Immature natural killer cell (primary cell): Measurements from ENCODE around the gene NYNRIN. TPM values are rescaled to one million over a fixed set of nuclear protein-coding genes. Genes with fewer than 3 reads are reported as not detected.
"Not testable (repeated sequence)": the region's sequence is repeated elsewhere in the genome, so short reads cannot be mapped to it uniquely, and the experiment has no call there.

Experiments
- DNase-seq, 3 donors: peaks; one replicate each; pipeline ENCODE4 v3.0.0; 2022; ENCODE audit warnings: mixed read lengths in 1 of 3
- H3K27ac Mint-ChIP-seq, 6 donors: one replicate each; pipeline ENCODE4 v1.8.0; 2020; ENCODE audit warnings: mixed read lengths in 6 of 6, mild to moderate bottlenecking in 5 of 6, inconsistent platforms in 4 of 6, moderate library complexity in 3 of 6
- H3K27me3 Mint-ChIP-seq, 3 donors: one replicate each; pipeline ENCODE4 v1.8.0; 2020 to 2021; ENCODE audit warnings: low read depth in 3 of 3, mild to moderate bottlenecking in 3 of 3, mixed read lengths in 3 of 3, moderate library complexity in 3 of 3, inconsistent platforms in 1 of 3
- H3K36me3 Mint-ChIP-seq, 3 donors: one replicate each; pipeline ENCODE4 v1.8.0; 2020; ENCODE audit warnings: mixed read lengths in 3 of 3, inconsistent platforms in 2 of 3, mild to moderate bottlenecking in 2 of 3
- H3K4me1 Mint-ChIP-seq, 2 donors: one replicate each; pipeline ENCODE4 v1.8.0; 2020; ENCODE audit warnings: inconsistent platforms in 2 of 2, mild to moderate bottlenecking in 2 of 2, mixed read lengths in 2 of 2, moderate library complexity in 1 of 2
- H3K4me3 Mint-ChIP-seq, 5 donors: one replicate each; pipeline ENCODE4 v1.8.0; 2020; ENCODE audit warnings: mild to moderate bottlenecking in 5 of 5, mixed read lengths in 5 of 5, inconsistent platforms in 3 of 5, moderate library complexity in 3 of 5
- H3K9me3 Mint-ChIP-seq, 6 donors: one replicate each; pipeline ENCODE4 v1.8.0; 2020; ENCODE audit warnings: mild to moderate bottlenecking in 6 of 6, mixed read lengths in 6 of 6, inconsistent platforms in 4 of 6, moderate library complexity in 3 of 6
- polyA plus RNA-seq, 3 donors: library from polyadenylated mRNA; unstranded; fragments of 300-500 nt; fragmentation: Illumina TruSeq; gene quantifications; one replicate each; pipeline ENCODE4 v1.2.3, GENCODE V29; 2021

Gene NYNRIN
- polyA plus RNA-seq, 3 donors from 2014 or later = 0.18 TPM; not detected in 1

GRCh38 chr14:24439257-24439656, 40.5 kb downstream of the NYNRIN start:
- Mint-ChIP-seq H3K4me1 (peaks cover 64 to 65% of the 10 kb centered on the region in 2 donors), H3K27me3 (peaks cover 5 to 10% (median 9%) of the 10 kb centered on the region in 3 donors), H3K4me3 (peak overlapping the region in 2 of 5 donors; percentile 19 to 21), H3K27ac (peak overlapping the region in 5 of 6 donors; percentile 25 to 71 (median 47)), H3K36me3 (peaks cover 10 to 37% (median 11%) of the 10 kb centered on the region in 3 donors), H3K9me3 (peaks cover 0 to 2% (median 0%) of the 10 kb centered on the region in 6 donors)
- no peak for DNase-seq

GRCh38 chr14:24439830-24440605, 41.2 kb downstream of the NYNRIN start:
- peak overlapping the region; percentile 41 to 99 (median 54) for H3K27ac Mint-ChIP-seq

GRCh38 chr14:24440606-24441399, 42.0 kb downstream of the NYNRIN start:
- Mint-ChIP-seq H3K4me1 (peaks cover 64 to 65% of the 10 kb centered on the region in 2 donors), H3K36me3 (peaks cover 7 to 30% (median 11%) of the 10 kb centered on the region in 3 donors), H3K27me3 (peaks cover 4 to 15% (median 9%) of the 10 kb centered on the region in 3 donors), H3K4me3 (peak overlapping the region; percentile 38 to 96 (median 91)), H3K9me3 (peaks cover 0 to 2% (median 0%) of the 10 kb centered on the region in 6 donors), H3K27ac (peak overlapping the region; percentile 11 to 99 (median 94))
- DNase-seq = no peak

More at GRCh38 chr14:24439830-24440605, 41.2 kb downstream of the NYNRIN start:
- no peak for DNase-seq
- peaks cover 5 to 37% (median 11%) of the 10 kb centered on the region in 3 donors for H3K36me3 Mint-ChIP-seq
- H3K4me3 Mint-ChIP-seq = peak overlapping the region in 1 of 5 donors; percentile 21
- H3K27me3 Mint-ChIP-seq = peaks cover 5 to 15% (median 9%) of the 10 kb centered on the region in 3 donors
- H3K4me1 Mint-ChIP-seq = peaks cover 64 to 65% of the 10 kb centered on the region in 2 donors
- H3K9me3 Mint-ChIP-seq = peaks cover 0 to 2% (median 0%) of the 10 kb centered on the region in 6 donors

GRCh38 chr14:24441485-24441884, 42.7 kb downstream of the NYNRIN start:
- no peak for DNase-seq
- Mint-ChIP-seq H3K4me3 (peak overlapping the region; percentile 90 to 96 (median 95)), H3K27ac (peak overlapping the region; percentile 93 to 99 (median 94)), H3K4me1 (peaks cover 64% of the 10 kb centered on the region in 2 donors), H3K27me3 (peaks cover 4 to 15% (median 9%) of the 10 kb centered on the region in 3 donors), H3K9me3 (peaks cover 0 to 2% (median 0%) of the 10 kb centered on the region in 6 donors), H3K36me3 (peaks cover 10 to 28% (median 11%) of the 10 kb centered on the region in 3 donors)

GRCh38 chr14:24441904-24442239, 43.1 kb downstream of the NYNRIN start:
- Mint-ChIP-seq H3K4me1 (peaks cover 60% of the 10 kb centered on the region in 2 donors), H3K36me3 (peaks cover 9 to 24% (median 11%) of the 10 kb centered on the region in 3 donors), H3K9me3 (peaks cover 0 to 2% (median 0%) of the 10 kb centered on the region in 6 donors), H3K4me3 (peak overlapping the region; percentile 90 to 96 (median 95)), H3K27ac (peak overlapping the region; percentile 93 to 99 (median 94)), H3K27me3 (peaks cover 4 to 15% (median 9%) of the 10 kb centered on the region in 3 donors)
- DNase-seq = no peak

- Mint-ChIP-seq H3K27me3 (peaks cover 4 to 14% (median 9%) of the 10 kb centered on the region in 3 donors), H3K27ac (peak within 1 kb of the TSS; percentile 93 to 99 (median 94)), H3K9me3 (peaks cover 0 to 2% (median 0%) of the 10 kb centered on the region in 6 donors), H3K36me3 (peaks cover 9 to 23% (median 11%) of the 10 kb centered on the region in 3 donors), H3K4me1 (peaks cover 54 to 55% of the 10 kb centered on the region in 2 donors), H3K4me3 (peak within 1 kb of the TSS; percentile 90 to 96 (median 95))
- peak; percentile 96 to 98 (median 98) for DNase-seq
Observed at GRCh38 chr14:24442240-24443052, 43.6 kb downstream of the NYNRIN start, which contains the start of gene SDR39U1. Gene SDR39U1 (minus strand): TSS chr14:24442776. CDS start chr14:24442769, 7 bp downstream.

GRCh38 chr14:24443053-24443665, 44.4 kb downstream of the NYNRIN start:
- peaks cover 0 to 2% (median 0%) of the 10 kb centered on the region in 6 donors for H3K9me3 Mint-ChIP-seq
- H3K27me3 Mint-ChIP-seq = peaks cover 4 to 12% (median 9%) of the 10 kb centered on the region in 3 donors
- peaks cover 9 to 17% (median 9%) of the 10 kb centered on the region in 3 donors for H3K36me3 Mint-ChIP-seq
- H3K4me3 Mint-ChIP-seq = peak overlapping the region; percentile 90 to 96 (median 95)
- no peak for DNase-seq
- H3K27ac Mint-ChIP-seq = peak overlapping the region; percentile 93 to 99 (median 94)
- peaks cover 48% of the 10 kb centered on the region in 2 donors for H3K4me1 Mint-ChIP-seq

- H3K9me3 Mint-ChIP-seq, DNase-seq, H3K27ac Mint-ChIP-seq, H3K27me3 Mint-ChIP-seq, H3K4me1 Mint-ChIP-seq: not testable (repeated sequence)
- Mint-ChIP-seq H3K4me3 (peak overlapping the region in 1 of 5 donors; percentile 4), H3K36me3 (peaks cover 0 to 20% (median 15%) of the 10 kb centered on the region in 3 donors)
Observed at GRCh38 chr14:24450828-24451227, 52.0 kb downstream of the NYNRIN start.

- H3K36me3 Mint-ChIP-seq = peaks cover 0 to 30% (median 14%) of the 10 kb centered on the region in 3 donors
- H3K27ac Mint-ChIP-seq = no peak overlapping the region
Observed at GRCh38 chr14:24456980-24457379, 58.2 kb downstream of the NYNRIN start.

GRCh38 chr14:24458736-24459135, 59.9 kb downstream of the NYNRIN start:
- H3K4me3 Mint-ChIP-seq = no peak overlapping the region

More at GRCh38 chr14:24456980-24457379, 58.2 kb downstream of the NYNRIN start:
- H3K4me1 Mint-ChIP-seq = peaks cover 3 to 9% of the 10 kb centered on the region in 2 donors
- no peak overlapping the region for H3K4me3 Mint-ChIP-seq
- H3K9me3 Mint-ChIP-seq = peaks cover 0 to 2% (median 0%) of the 10 kb centered on the region in 6 donors
- H3K27me3 Mint-ChIP-seq = peaks cover 0 to 2% (median 0%) of the 10 kb centered on the region in 3 donors
- no peak for DNase-seq

GRCh38 chr14:24459331-24459730, 60.5 kb downstream of the NYNRIN start:
- DNase-seq = no peak
- Mint-ChIP-seq H3K36me3 (peaks cover 0 to 19% (median 3%) of the 10 kb centered on the region in 3 donors), H3K4me3 (no peak overlapping the region), H3K9me3 (no peaks in the 10 kb centered on the region), H3K4me1 (peaks cover 3 to 17% of the 10 kb centered on the region in 2 donors), H3K27ac (no peak overlapping the region), H3K27me3 (peaks cover 0 to 2% (median 0%) of the 10 kb centered on the region in 3 donors)

More at GRCh38 chr14:24458736-24459135, 59.9 kb downstream of the NYNRIN start:
- peaks cover 0 to 2% (median 0%) of the 10 kb centered on the region in 3 donors for H3K27me3 Mint-ChIP-seq
- no peak for DNase-seq
- H3K27ac Mint-ChIP-seq = no peak overlapping the region
- peaks cover 0 to 25% (median 8%) of the 10 kb centered on the region in 3 donors for H3K36me3 Mint-ChIP-seq
- peaks cover 3 to 12% of the 10 kb centered on the region in 2 donors for H3K4me1 Mint-ChIP-seq
- H3K9me3 Mint-ChIP-seq = peaks cover 0 to 2% (median 0%) of the 10 kb centered on the region in 6 donors

- no peaks in the 10 kb centered on the region for H3K27me3 Mint-ChIP-seq
- peaks cover 9 to 34% of the 10 kb centered on the region in 2 donors for H3K4me1 Mint-ChIP-seq
- peaks cover 0 to 23% (median 3%) of the 10 kb centered on the region in 3 donors for H3K36me3 Mint-ChIP-seq
- no peak overlapping the region for H3K4me3 Mint-ChIP-seq
- no peak for DNase-seq
- H3K9me3 Mint-ChIP-seq = no peaks in the 10 kb centered on the region
- no peak overlapping the region for H3K27ac Mint-ChIP-seq
Observed at GRCh38 chr14:24461336-24461735, 62.5 kb downstream of the NYNRIN start.
